Measurements from ENCODE around the gene NSD2.

The NSD2 gene

DNA sequence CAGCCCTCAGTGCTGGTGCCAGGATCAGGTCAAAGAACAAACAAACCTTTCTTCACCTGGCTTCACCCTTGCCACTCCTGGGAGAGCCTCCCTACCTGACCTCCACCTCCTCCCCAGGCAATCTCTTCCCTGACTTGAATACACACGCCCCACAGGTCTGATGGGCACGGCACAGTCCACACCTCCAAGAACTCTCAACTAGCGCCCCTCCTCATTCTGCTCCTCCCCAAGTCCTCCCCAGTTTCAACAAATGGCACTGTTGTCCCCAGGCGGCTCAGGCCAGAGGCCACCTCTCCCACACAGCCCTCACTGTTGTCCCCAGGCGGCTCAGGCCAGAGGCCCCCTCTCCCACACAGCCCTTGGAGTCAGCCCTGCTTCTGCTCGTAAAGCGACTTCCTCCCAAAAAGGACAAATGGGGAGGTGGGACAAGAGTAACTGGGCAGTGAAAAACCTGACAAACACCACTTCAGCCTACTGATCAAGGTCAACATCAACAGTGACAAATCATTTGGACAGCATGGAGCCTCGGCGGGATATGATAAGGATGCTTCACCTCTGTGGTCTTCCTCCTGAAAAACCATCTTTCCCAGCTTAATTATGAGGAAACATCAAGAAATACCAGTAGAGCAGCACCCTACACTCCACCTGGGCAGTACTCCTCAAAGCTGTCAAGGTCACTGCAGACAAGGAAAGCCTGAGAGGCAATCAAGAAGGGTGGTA is 18.1 kb upstream of the NSD2 start:
- 89% methylated on average over 9 of the region's 9 CpGs for WGBS
- H2BK5ac ChIP-seq (ENCODE audit: low read depth, low read length, poor library complexity, severe bottlenecking), result no peak overlapping the region

GRCh38 chr4:1854752-1855151 is 16.4 kb upstream of the NSD2 start:
- H3K9ac ChIP-seq (ENCODE audit: low read length), result peak overlapping the region; percentile 93
- no peak overlapping the region for H3K14ac ChIP-seq (ENCODE audit: low read length in 2 of 2)
- H3K18ac ChIP-seq (ENCODE audit: low read depth in 1 of 2, low read length in 2 of 2), result no peak overlapping the region
- H3K4me2 ChIP-seq (ENCODE audit: low read length, poor library complexity, severe bottlenecking), result peak overlapping the region; percentile 89
- no peaks in the 10 kb centered on the region for H3K27me3 ChIP-seq (ENCODE audit: control insufficient read depth in 1 of 2, insufficient read depth in 1 of 2, low read length in 2 of 2)
- no peak overlapping the region for H2AFZ ChIP-seq (ENCODE audit: low read depth, low read length)
- no peak overlapping the region for H2BK5ac ChIP-seq (ENCODE audit: low read depth, low read length, poor library complexity, severe bottlenecking)
- H3K9me3 ChIP-seq (ENCODE audit: control insufficient read depth, low read length), result no peaks in the 10 kb centered on the region
- H2BK12ac ChIP-seq (ENCODE audit: low read length in 2 of 2), result no peak overlapping the region
- H3K23ac ChIP-seq (ENCODE audit: low read length in 2 of 2), result no peak overlapping the region
- H2BK120ac ChIP-seq (ENCODE audit: low read depth, low read length), result no peak overlapping the region
- H3K4ac ChIP-seq (ENCODE audit: low read depth in 1 of 2, low read length in 2 of 2), result peak overlapping the region in 1 of 2 experiments; percentile 55
- no peak overlapping the region for H3K27ac ChIP-seq (ENCODE audit: low read length, poor library complexity, severe bottlenecking)
- WGBS, result no CpG with 5 or more reads among the region's 1 CpG
- H3K4me3 ChIP-seq (ENCODE audit: insufficient read depth in 1 of 2, low read depth in 1 of 2, low read length in 2 of 2), result peak overlapping the region in 1 of 2 experiments; percentile 97
- peaks cover 36% of the 10 kb centered on the region for H3K4me1 ChIP-seq (ENCODE audit: control insufficient read depth, insufficient read depth, low read depth, low read length)
- H4K91ac ChIP-seq (ENCODE audit: low read length), result no peak overlapping the region
- no peak overlapping the region for H2AK5ac ChIP-seq (ENCODE audit: low read length, severe bottlenecking)
- peaks cover 13% of the 10 kb centered on the region for H3K79me1 ChIP-seq (replicated peaks; ENCODE audit: low read length, poor library complexity, severe bottlenecking)
- no peak for DNase-seq
- peaks cover 0 to 6% of the 10 kb centered on the region in 2 experiments for H3K36me3 ChIP-seq (ENCODE audit: control insufficient read depth in 1 of 2, insufficient read depth in 2 of 2, low read depth in 1 of 2, low read length in 2 of 2)
- H4K8ac ChIP-seq (ENCODE audit: low read length), result no peak overlapping the region
- H2BK15ac ChIP-seq (ENCODE audit: low read depth, poor library complexity, severe bottlenecking), result no peak overlapping the region

More for the DNA sequence above, 18.1 kb upstream of the NSD2 start:
- Histone ChIP-seq H2BK120ac (ENCODE audit: low read depth, low read length) (no peak overlapping the region), H3K23ac (ENCODE audit: low read length in 2 of 2) (no peak overlapping the region), H2BK12ac (ENCODE audit: low read length in 2 of 2) (peak overlapping the region in 1 of 2 experiments; percentile 15), H3K9me3 (ENCODE audit: control insufficient read depth, low read length) (no peaks in the 10 kb centered on the region), H4K8ac (ENCODE audit: low read length) (no peak overlapping the region), H3K9ac (ENCODE audit: low read length) (no peak overlapping the region), H3K4ac (ENCODE audit: low read depth in 1 of 2, low read length in 2 of 2) (no peak overlapping the region), H2BK15ac (ENCODE audit: low read depth, poor library complexity, severe bottlenecking) (no peak overlapping the region), H3K36me3 (ENCODE audit: control insufficient read depth in 1 of 2, insufficient read depth in 2 of 2, low read depth in 1 of 2, low read length in 2 of 2) (peaks cover 0 to 6% of the 10 kb centered on the region in 2 experiments), H3K18ac (ENCODE audit: low read depth in 1 of 2, low read length in 2 of 2) (no peak overlapping the region), H3K4me2 (ENCODE audit: low read length, poor library complexity, severe bottlenecking) (no peak overlapping the region), H3K79me1 (replicated peaks; ENCODE audit: low read length, poor library complexity, severe bottlenecking) (peaks cover 15% of the 10 kb centered on the region), H3K27me3 (ENCODE audit: control insufficient read depth in 1 of 2, insufficient read depth in 1 of 2, low read length in 2 of 2) (no peaks in the 10 kb centered on the region), H3K27ac (ENCODE audit: low read length, poor library complexity, severe bottlenecking) (no peak overlapping the region), H2AK5ac (ENCODE audit: low read length, severe bottlenecking) (no peak overlapping the region), H2AFZ (ENCODE audit: low read depth, low read length) (no peak overlapping the region), H4K91ac (ENCODE audit: low read length) (no peak overlapping the region), H3K4me1 (ENCODE audit: control insufficient read depth, insufficient read depth, low read depth, low read length) (peaks cover 40% of the 10 kb centered on the region), H3K14ac (ENCODE audit: low read length in 2 of 2) (no peak overlapping the region), H3K4me3 (ENCODE audit: insufficient read depth in 1 of 2, low read depth in 1 of 2, low read length in 2 of 2) (no peak overlapping the region)
- DNase-seq, result no peak

- H3K36me3 ChIP-seq (ENCODE audit: control insufficient read depth in 1 of 2, insufficient read depth in 2 of 2, low read depth in 1 of 2, low read length in 2 of 2), result peaks cover 0 to 6% of the 10 kb centered on the region in 2 experiments
- H3K27ac ChIP-seq (ENCODE audit: low read length, poor library complexity, severe bottlenecking), result no peak overlapping the region
- peak overlapping the region in 1 of 2 experiments; percentile 85 for H3K14ac ChIP-seq (ENCODE audit: low read length in 2 of 2)
- no peaks in the 10 kb centered on the region for H3K9me3 ChIP-seq (ENCODE audit: control insufficient read depth, low read length)
- peak overlapping the region; percentile 89 for H4K8ac ChIP-seq (ENCODE audit: low read length)
- peaks cover 36% of the 10 kb centered on the region for H3K4me1 ChIP-seq (ENCODE audit: control insufficient read depth, insufficient read depth, low read depth, low read length)
- H2AK5ac ChIP-seq (ENCODE audit: low read length, severe bottlenecking), result no peak overlapping the region
- WGBS, result 1% methylated on average over 75 of the region's 92 CpGs
- no peak for DNase-seq
- peak overlapping the region; percentile 93 for H3K9ac ChIP-seq (ENCODE audit: low read length)
- H3K4me2 ChIP-seq (ENCODE audit: low read length, poor library complexity, severe bottlenecking), result peak overlapping the region; percentile 89
- H2BK120ac ChIP-seq (ENCODE audit: low read depth, low read length), result no peak overlapping the region
- H3K79me1 ChIP-seq (replicated peaks; ENCODE audit: low read length, poor library complexity, severe bottlenecking), result peaks cover 13% of the 10 kb centered on the region
- H2BK15ac ChIP-seq (ENCODE audit: low read depth, poor library complexity, severe bottlenecking), result peak overlapping the region; percentile 60
- peak overlapping the region; percentile 64 to 90 for H3K18ac ChIP-seq (ENCODE audit: low read depth in 1 of 2, low read length in 2 of 2)
- H4K91ac ChIP-seq (ENCODE audit: low read length), result peak overlapping the region; percentile 23
- peak overlapping the region; percentile 20 to 57 for H3K4ac ChIP-seq (ENCODE audit: low read depth in 1 of 2, low read length in 2 of 2)
- H2BK12ac ChIP-seq (ENCODE audit: low read length in 2 of 2), result peak overlapping the region in 1 of 2 experiments; percentile 23
- peak overlapping the region; percentile 20 to 72 for H3K23ac ChIP-seq (ENCODE audit: low read length in 2 of 2)
- H2AFZ ChIP-seq (ENCODE audit: low read depth, low read length), result peak overlapping the region; percentile 98
- H3K4me3 ChIP-seq (ENCODE audit: insufficient read depth in 1 of 2, low read depth in 1 of 2, low read length in 2 of 2), result peak overlapping the region; percentile 87 to 97
- H3K27me3 ChIP-seq (ENCODE audit: control insufficient read depth in 1 of 2, insufficient read depth in 1 of 2, low read length in 2 of 2), result no peaks in the 10 kb centered on the region
- H2BK5ac ChIP-seq (ENCODE audit: low read depth, low read length, poor library complexity, severe bottlenecking), result peak overlapping the region; percentile 68
These were observed 15.7 kb upstream of the NSD2 start for GRCh38 chr4:1855333-1856070.
